NCI-H1930 (cell line): ENCODE data around the gene POLN.

ENCODE experiments used
- DNase-seq, 2 experiments: peaks; one replicate each; lab custom pipeline; 2025; lab: John Stamatoyannopoulos, UW

POLN gene

DNA sequence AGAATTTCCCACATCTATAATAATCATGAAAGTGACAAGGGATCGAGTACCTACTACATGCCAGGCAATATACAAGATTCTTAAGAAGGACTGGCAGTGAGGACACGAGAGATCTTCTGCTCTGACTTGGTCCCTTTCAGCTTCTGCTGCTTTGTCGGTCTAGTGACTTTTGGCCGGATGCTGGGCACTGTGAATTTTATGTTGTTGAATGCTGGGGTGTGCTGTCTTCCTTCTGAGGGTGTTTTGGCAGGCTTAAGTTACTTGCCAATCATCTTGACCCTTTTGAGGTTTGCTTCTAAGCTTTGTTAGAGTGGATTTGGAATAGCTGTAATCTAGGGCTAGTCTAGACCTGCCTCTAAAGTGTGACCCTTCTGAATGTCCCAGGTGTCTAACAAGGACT, 159.3 kb downstream of the POLN start:
- no peak for DNase-seq

DNA sequence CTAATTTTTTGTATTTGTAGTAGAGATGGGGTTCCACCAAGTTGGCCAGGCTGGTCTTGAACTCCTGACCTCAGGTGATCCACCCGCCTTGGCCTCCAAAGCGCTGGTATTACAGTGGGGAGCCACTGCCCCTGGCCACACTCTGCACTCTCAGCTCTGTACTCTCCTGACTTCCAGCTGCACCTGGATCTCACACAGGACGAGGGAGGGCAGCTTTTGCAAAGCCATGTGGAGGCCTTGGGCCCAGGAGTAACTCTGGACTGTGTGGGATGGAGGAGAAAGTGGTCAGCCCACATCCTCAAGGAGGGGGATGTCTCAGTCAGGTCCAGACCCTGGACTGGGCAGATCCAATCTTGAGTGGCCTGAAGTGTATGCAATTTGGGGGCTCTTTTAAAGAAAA, 159.8 kb downstream of the POLN start:
- no peak for DNase-seq

GRCh38 chr4:2081540-2081939, 160.4 kb downstream of the POLN start:
- no peak for DNase-seq

GRCh38 chr4:2080429-2081300, 161.3 kb downstream of the POLN start:
- DNase-seq = no peak

- DNase-seq = no peak
Measured at GRCh38 chr4:2079926-2080325, 162.0 kb downstream of the POLN start.

DNA sequence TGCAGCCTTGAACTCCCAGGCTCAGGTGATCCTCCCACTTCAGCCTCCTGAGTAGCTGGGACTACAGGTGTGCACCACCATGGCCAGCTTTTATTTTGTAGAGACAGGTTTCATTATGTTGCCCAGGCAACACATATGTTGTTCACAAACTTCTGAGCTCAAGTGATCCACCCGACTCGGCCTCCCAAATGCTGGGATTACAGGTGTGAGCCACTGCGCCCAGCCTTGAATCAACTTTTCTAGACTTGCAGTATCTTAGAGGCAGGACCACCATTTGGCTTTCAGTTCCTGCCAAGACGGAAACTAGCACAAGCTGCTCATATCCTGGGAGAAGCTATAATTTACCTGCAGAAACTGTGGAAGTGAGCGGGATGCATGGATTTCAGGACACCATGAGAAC, 162.9 kb downstream of the POLN start:
- DNase-seq = no peak

- no peak for DNase-seq
Measured at GRCh38 chr4:2078584-2078983, 163.3 kb downstream of the POLN start.

GRCh38 chr4:2077537-2078460, 164.1 kb downstream of the POLN start:
- DNase-seq = no peak

GRCh38 chr4:2076908-2077536, 164.9 kb downstream of the POLN start:
- no peak for DNase-seq

DNA sequence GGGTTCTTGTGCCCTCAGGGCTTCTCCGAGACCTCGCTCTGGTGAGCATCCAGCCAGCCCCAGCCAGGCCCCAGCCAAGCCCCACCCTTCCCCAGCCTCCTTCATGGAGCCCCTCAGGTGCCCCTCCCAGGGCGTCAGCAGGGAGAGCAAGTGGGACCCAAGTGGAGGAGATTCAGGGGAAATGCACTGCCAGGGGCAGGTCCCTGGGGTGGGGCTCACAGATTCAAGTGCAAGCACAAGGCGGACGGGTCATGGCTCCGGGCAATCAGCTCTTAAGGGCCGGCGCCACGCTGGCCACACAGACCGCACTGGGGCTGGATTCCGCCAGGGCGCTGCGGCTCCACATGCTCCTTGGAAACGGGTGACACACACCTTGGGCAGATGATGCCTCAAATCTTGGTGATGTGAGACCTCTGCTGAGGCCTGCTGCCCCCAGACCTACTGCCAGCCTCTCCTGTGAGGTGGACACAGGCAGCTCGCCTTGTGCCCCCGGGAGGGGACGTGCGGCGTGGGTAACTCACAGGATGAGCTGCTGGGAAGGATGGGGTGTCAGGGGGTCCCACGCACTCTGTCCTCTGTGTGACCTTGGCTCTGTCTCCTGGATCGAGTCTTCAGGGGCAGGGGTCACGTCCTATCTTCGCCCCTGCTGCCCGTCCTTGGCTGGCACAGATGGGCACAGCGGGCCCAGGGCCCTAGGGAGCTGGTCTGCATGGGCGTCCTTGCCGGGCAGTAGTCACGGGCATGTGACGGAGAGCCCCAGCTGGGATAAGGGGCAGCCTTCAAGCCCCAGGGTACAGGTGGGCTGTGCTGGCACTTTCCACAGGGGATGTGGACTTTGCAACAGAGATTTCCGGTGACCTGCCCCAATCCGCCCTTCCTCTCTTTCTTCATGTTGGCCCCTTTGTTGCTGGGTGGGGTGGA, 165.7 kb downstream of the POLN start:
- no peak for DNase-seq

DNA sequence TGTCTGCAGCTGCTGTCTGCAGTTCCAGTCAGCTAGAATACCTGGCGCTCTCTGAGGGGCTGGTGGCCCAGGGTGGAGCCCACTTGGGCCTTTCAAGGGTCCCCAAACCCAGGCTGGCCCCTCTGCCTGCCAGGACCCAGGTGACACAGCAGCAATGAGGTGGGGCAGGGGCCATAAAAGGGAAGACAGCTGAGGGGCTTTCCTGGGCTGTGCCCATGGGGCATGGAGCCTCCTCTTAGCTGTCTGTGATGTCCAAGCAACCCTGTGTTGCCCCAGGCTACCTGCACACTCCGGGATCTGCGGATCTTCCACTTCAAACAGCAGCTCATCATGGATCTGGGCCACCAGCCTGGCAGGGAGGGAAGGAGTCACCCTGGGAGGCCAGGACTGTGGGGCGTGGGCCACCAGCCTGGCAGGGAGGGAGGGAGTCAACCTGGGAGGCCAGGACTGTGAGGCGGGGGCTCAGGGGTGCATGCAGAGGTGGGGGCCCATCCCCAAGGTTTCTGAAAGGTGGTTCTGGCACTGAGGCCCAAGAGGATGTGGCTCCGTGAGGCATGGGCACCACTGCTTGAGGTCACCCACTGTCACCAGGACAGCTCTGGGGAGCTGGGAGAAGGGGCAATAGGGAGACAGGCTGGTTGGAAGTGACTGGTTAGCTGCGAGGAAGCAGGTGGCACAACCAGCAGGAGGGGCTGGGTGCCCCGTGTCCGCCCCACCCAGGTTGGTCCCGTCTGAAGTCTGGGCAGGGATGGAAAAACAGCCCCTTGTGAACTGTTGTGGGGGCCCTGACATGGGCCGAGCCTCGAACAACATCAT, 166.5 kb downstream of the POLN start:
- DNase-seq = no peak

DNA sequence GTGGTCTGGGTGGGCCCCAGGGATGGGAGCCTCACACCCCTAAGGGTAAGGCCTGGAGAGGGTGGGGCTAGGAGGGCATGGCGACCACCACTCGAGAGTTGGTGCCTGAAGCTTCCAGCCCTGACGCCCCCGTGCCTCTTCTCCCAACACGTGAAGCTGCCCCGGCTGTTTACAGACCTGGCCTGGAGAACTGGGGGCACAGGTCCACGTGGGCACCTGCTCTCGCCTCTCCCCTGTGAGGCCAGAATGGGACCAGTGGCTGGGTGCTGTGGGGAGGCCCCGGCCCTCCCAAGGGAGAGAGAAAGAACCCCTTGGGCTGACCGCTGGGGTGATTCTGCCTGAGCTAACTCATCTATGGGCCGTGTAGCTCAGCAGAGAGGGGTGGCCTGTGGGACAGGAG, 167.3 kb downstream of the POLN start:
- no peak for DNase-seq

- DNase-seq = no peak
Measured at GRCh38 chr4:2073808-2074481, 168.0 kb downstream of the POLN start.

DNA sequence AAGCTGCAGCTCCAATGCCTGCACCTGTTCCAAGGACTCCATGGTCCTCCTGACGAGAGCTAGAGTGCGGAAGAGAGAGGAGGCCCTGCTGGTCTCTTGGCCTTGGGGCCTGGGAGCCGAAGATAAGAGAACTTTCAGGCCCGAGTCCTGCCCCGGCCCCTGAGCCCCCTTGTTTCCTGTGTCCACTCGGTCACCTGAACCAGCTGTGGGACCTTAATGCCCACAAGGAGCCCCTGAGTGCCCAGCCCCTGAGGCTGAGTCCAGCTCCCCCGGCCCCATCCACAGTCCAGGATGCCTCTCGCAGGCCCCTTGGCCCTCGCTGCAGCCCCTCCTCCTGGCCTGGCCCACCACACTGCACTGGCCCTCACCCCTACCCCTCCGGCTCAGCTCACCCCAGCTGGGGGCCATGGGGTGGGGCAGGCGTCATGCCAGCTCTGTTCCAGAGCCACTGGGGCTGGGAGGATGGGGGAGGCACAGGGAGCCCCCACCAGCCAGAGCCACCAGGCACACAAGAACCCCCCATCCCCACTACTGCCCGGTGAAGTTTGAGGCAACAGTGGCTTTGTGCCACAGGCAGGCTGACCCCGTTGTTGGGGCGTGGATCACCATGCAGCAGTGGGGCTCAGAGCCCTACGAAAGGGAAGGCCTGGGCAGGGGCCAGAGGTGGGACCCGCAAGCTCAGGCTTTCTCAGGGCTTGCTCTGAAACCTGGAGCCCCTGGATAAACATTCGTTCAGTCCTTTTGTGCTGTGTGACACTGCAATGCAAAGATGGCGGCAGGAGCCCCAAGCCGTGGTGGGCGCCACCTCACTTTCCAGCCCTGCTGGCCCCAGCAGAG, 168.7 kb downstream of the POLN start:
- no peak for DNase-seq

DNA sequence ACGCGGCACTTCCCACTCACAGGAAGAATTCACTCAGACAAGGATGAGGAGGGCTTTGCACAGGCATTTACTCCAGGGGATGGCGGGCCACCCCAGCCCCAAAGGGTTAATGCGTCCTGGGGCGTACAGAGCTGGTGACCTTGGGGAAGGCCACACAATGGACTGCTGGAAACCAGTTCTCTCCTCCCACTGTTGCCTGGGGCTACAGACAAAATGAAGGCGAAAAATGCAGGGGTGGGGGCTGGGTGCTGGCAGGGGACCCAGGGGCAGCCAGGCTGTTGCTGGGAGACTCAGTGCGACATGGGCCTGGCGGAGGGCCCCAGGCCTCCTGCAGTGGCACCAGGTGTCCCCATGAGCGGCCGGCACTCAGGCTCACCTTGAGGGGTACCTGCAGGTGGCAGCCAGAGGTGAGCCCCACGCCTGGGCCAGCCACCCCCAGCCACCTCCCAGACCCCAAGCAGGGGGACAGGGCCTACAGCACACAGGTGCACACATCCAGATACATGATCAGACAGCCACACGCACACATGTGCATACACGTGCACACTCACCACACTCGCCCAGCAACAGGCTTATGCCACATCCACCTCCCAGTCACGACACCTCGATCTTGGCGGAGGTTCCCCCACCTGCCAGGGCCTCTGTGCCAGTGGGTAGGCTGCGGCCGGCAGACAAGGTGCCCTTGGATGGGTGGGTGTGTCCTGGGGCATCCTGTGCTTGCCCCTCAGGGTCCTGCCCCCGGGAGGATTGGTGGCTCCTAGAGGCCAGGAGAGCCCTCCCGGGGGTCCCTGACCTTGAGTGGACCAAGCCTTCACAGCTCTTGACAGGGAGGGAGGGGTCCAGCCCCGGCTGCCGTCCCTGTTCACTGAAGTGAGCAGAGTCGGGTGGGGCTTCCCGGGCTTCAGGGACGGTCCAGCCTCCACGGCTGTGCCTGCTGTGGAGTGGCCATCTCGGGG, 169.7 kb downstream of the POLN start:
- no peak for DNase-seq

GRCh38 chr4:2071252-2071911, 170.5 kb downstream of the POLN start:
- no peak for DNase-seq
